GM20000 (cell line): ENCODE data around the gene ADAMTSL5.

ENCODE experiments used
- DNase-seq: peaks from one replicate; pipeline ENCODE4 v3.0.0; 2012; ENCODE audit warnings: low spot score
- CTCF ChIP-seq: IDR thresholded peaks from 2 replicates; pipeline ENCODE4 v1.5.1; 2012; ENCODE audit warnings: mild to moderate bottlenecking, control low read depth; ENCODE audit errors: extremely low read depth, missing control alignments

The ADAMTSL5 gene

GRCh38 chr19:1468274-1468820, 44.5 kb downstream of the ADAMTSL5 start:
- no peak for TF ChIP-seq CTCF
- no peak for DNase-seq

GRCh38 chr19:1467490-1468273, 45.1 kb downstream of the ADAMTSL5 start:
- DNase-seq = no peak
- TF ChIP-seq CTCF = no peak

- no peak for DNase-seq
- TF ChIP-seq CTCF = no peak
Observed at GRCh38 chr19:1467215-1467489, 45.7 kb downstream of the ADAMTSL5 start.

- DNase-seq = no peak
- TF ChIP-seq CTCF = no peak
Observed at GRCh38 chr19:1466461-1467214, 46.2 kb downstream of the ADAMTSL5 start.

- no peak for DNase-seq
- TF ChIP-seq CTCF = no peak
Observed at GRCh38 chr19:1466018-1466460, 46.8 kb downstream of the ADAMTSL5 start.

- peak; percentile 84 for DNase-seq
- peak; percentile 8 for TF ChIP-seq CTCF
Observed at GRCh38 chr19:1465191-1466016, 47.4 kb downstream of the ADAMTSL5 start.
